NOMO-1 treated with dmso at 0.1 percent for 144 hours (cell line): ENCODE measurements around the gene SGTA.
"Not testable (repeated sequence)": the region's sequence is repeated elsewhere in the genome, so short reads cannot be mapped to it uniquely, and the experiment has no call there.

ENCODE experiments used
- DNase-seq: peaks from one replicate; lab custom pipeline; 2025; ENCODE audit not compliant: unreplicated experiment; lab: John Stamatoyannopoulos, UW

SGTA gene

DNA sequence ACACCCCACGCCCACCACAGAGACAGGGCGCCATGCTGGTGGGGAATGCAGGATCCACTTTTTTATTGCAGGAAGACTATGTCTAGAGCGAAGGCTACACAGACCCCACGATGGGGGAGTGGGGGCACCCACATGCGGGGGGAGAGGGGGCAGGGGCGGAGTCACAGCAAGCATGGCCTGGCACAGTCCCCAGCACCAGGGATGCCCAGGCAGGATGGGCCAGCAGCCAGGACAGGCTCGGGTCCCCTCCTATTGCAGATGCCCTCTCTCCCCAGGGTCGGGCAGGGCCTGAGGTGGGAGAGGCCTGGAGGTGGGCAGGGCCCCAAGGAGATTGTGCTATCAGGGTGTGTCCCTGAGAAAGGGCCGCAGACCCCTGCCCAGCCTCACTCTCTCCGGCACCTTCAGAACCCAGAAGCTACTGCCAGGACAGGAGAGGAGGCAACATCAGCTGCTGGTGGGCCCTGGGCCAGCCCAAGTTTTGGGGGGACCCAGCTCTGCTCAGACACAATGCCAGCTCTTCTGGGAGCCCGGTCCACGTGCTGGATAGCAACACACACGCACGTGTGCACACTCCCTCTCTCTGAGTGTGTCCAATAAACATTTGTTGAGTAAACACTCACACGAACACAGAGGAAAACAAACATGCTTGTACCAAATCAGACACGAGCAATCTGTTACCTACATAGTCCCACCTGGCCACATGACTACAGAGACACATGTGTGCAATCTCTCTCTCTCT lies 68.4 kb downstream of the SGTA start:
- DNase-seq: no peak

DNA sequence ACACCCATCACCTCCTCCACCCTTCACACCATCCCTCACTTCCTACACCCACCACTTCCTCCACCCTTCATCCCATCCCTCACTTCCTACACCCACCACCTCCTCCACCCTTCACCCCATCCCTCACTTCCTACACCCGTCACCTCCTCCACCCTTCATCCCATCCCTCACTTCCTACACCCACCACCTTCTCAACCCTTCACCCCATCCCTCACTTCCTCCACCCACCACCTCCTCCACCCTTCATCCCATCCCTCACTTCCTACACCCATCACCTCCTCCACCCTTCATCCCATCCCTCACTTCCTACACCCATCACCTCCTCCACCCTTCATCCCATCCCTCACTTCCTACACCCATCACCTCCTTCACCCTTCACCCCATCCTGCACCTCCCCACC lies 69.0 kb downstream of the SGTA start:
- DNase-seq: not testable (repeated sequence)

DNA sequence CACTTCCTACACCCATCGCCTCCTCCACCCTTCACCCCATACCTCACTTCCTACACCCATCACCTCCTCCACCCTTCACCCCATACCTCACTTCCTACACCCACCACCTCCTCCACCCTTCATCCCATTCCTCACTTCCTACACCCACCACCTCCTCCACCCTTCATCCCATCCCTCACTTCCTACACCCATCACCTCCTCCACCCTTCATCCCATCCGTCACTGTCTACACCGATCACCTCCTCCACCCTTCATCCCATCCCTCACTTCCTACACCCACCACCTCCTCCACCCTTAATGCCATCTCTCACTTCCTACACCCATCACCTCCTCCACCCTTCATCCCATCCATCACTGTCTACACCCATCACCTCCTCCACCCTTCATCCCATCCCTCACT lies 69.9 kb downstream of the SGTA start:
- DNase-seq: not testable (repeated sequence)

DNA sequence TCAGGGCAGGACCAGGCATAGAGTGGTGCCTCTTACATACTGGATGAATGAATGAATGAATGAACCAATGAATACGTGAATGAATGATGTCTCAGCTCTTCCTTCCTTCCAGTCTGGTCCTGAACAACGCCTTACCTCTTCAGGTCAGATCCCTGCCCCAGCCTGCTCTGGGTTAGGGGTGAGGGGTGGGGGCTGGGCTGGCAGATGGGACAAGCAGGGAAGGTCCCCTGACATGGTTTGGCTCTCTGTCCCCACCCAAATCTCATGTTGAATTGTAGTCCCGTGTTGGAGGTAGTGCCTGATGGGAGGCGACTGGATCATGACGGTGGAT lies 71.2 kb downstream of the SGTA start:
- DNase-seq: no peak

DNA sequence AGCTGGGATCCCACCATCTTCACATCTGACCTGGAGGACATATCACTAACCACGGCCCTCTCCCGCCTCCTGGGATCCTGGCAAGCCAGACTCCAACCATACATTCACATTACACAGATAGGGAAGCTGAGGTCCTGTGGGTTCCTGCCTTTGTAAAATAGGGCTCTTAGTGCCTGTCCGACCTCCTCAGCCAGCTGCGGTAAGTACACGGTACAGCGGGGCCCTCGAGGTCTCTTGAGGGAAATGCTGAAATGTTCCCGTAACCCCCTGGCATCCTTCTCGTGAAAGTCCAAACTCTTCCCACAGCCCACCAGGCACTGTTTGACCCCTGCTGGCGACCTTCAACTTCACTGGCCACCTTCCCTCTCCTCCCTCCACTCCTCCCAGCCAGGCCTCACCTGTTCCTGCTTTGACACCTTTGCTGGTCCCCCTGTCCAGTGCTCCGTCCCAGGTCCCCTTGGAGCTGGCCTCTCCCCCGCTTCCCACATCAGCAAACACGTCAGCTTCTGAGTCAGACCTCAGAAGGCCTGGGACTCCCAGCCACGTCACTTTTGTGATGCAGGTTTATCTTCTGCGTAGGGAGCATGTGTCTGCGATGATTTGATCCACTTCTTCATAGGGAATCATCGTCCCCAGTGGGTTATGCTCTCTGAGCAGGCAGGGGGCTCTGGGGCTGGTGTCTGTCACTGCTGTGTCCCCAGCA lies 71.8 kb downstream of the SGTA start:
- DNase-seq: peak; percentile 39

DNA sequence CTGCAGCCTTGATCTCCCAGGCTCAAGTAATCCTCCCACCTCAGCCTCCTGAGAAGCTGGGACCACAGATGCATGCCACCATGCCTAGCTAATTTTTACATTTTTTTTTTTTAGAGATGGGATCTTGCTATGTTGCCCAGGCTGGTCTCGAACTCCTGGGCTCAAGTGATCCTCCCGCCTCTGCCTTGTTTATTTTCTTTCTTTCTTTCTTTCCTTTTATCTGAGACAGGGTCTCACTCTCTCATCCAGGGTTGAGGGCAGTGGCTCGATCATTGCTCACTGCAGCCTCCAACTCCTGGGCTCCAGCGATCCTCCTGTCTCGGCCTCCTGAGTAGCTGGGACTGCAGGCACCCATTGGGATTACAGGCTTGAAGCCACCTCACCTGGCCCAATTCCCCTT lies 76.8 kb downstream of the SGTA start:
- DNase-seq: no peak
